Measurements from ENCODE around the gene ALPK1. TPM values are rescaled to one million over a fixed set of nuclear protein-coding genes. Genes with fewer than 3 reads are reported as not detected.
"Not testable (repeated sequence)": the region's sequence is repeated elsewhere in the genome, so short reads cannot be mapped to it uniquely, and the experiment has no call there.

The ALPK1 gene
- total RNA-seq, 2 donors from 2014 or later = 4.2 to 8.1 TPM

- TF ChIP-seq CTCF (IDR thresholded peaks at IDR 0.05) = no peak
These were observed 7.5 kb upstream of the ALPK1 start for GRCh38 chr4:112289407-112290253.

GRCh38 chr4:112290341-112290740 is 6.8 kb upstream of the ALPK1 start:
- DNase-seq (ENCODE audit: low spot score) = no peak
- peaks cover 0 to 6% of the 10 kb centered on the region in 2 donors for H3K4me1 ChIP-seq
- H3K4me3 ChIP-seq = no peak overlapping the region
- no peak overlapping the region for H3K27ac ChIP-seq
- no peak for TF ChIP-seq CTCF (IDR thresholded peaks at IDR 0.05)
- no peaks in the 10 kb centered on the region for H3K27me3 ChIP-seq
- no peaks in the 10 kb centered on the region for H3K9me3 ChIP-seq
- no peaks in the 10 kb centered on the region for H3K36me3 ChIP-seq

More at GRCh38 chr4:112289407-112290253, 7.5 kb upstream of the ALPK1 start:
- Histone ChIP-seq H3K27me3 (no peaks in the 10 kb centered on the region), H3K4me3 (no peak overlapping the region), H3K9me3 (no peaks in the 10 kb centered on the region), H3K4me1 (peaks cover 0 to 6% of the 10 kb centered on the region in 2 donors), H3K36me3 (no peaks in the 10 kb centered on the region), H3K27ac (no peak overlapping the region)
- no peak for DNase-seq (ENCODE audit: low spot score)

- Histone ChIP-seq H3K4me3 (no peak overlapping the region), H3K27me3 (no peaks in the 10 kb centered on the region)
- no peak for TF ChIP-seq CTCF (IDR thresholded peaks at IDR 0.05)
These were observed 2.6 kb downstream of the ALPK1 start for GRCh38 chr4:112299721-112300120.

GRCh38 chr4:112302320-112303274 is 5.4 kb downstream of the ALPK1 start:
- DNase-seq (ENCODE audit: low spot score) = no peak
- TF ChIP-seq CTCF (IDR thresholded peaks at IDR 0.05) = no peak
- no peaks in the 10 kb centered on the region for H3K9me3 ChIP-seq
- H3K27me3 ChIP-seq = no peaks in the 10 kb centered on the region
- H3K4me3 ChIP-seq = no peak overlapping the region
- no peak overlapping the region for H3K27ac ChIP-seq
- peaks cover 6% of the 10 kb centered on the region for H3K36me3 ChIP-seq
- peaks cover 0 to 10% of the 10 kb centered on the region in 2 donors for H3K4me1 ChIP-seq

More at GRCh38 chr4:112299721-112300120, 2.6 kb downstream of the ALPK1 start:
- Histone ChIP-seq H3K36me3 (peaks cover 6% of the 10 kb centered on the region), H3K9me3 (no peaks in the 10 kb centered on the region), H3K27ac (no peak overlapping the region), H3K4me1 (peaks cover 0 to 10% of the 10 kb centered on the region in 2 donors)
- no peak for DNase-seq (ENCODE audit: low spot score)

- H3K9me3 ChIP-seq; H3K4me3 ChIP-seq; DNase-seq (ENCODE audit: low spot score); H3K27ac ChIP-seq; H3K4me1 ChIP-seq; H3K27me3 ChIP-seq; H3K36me3 ChIP-seq: not testable (repeated sequence)
These were observed 8.3 kb downstream of the ALPK1 start for GRCh38 chr4:112305477-112305876.

GRCh38 chr4:112309263-112309791 is 12.2 kb downstream of the ALPK1 start:
- not testable (repeated sequence) for H3K27ac ChIP-seq; H3K36me3 ChIP-seq; H3K27me3 ChIP-seq; DNase-seq (ENCODE audit: low spot score); H3K4me1 ChIP-seq; H3K9me3 ChIP-seq
- H3K4me3 ChIP-seq = peak overlapping the region in 1 of 2 donors; percentile 22

All from right atrium auricular region (tissue), 2 donors.